A673 (cell line): Measurements from ENCODE around the gene DUS3L.

Source experiments
- EZH2 ChIP-seq: fragments of 200-600 bp; sonication (generic); IDR thresholded peaks from 2 replicates; pipeline ENCODE4 v1.6.1; 2017; ENCODE audit warnings: borderline replicate concordance, low read depth, mild to moderate bottlenecking, mixed read lengths, antibody characterized with exemption, low read length; ENCODE audit not compliant: poor library complexity, severe bottlenecking
- TF ChIP-seq, protein P1 (sequence below): fragments of 300-800, 200-600 bp; sonication (generic); conservative IDR thresholded peaks from 2 replicates; pipeline ENCODE4 v1.5.1; 2017; ENCODE audit warnings: low read depth, mild to moderate bottlenecking, antibody characterized with exemption, low read length, moderate library complexity, mixed read lengths

GRCh38 chr19:5821521-5822180 is 30.7 kb upstream of the DUS3L start:
- TF ChIP-seq, protein P1, sequence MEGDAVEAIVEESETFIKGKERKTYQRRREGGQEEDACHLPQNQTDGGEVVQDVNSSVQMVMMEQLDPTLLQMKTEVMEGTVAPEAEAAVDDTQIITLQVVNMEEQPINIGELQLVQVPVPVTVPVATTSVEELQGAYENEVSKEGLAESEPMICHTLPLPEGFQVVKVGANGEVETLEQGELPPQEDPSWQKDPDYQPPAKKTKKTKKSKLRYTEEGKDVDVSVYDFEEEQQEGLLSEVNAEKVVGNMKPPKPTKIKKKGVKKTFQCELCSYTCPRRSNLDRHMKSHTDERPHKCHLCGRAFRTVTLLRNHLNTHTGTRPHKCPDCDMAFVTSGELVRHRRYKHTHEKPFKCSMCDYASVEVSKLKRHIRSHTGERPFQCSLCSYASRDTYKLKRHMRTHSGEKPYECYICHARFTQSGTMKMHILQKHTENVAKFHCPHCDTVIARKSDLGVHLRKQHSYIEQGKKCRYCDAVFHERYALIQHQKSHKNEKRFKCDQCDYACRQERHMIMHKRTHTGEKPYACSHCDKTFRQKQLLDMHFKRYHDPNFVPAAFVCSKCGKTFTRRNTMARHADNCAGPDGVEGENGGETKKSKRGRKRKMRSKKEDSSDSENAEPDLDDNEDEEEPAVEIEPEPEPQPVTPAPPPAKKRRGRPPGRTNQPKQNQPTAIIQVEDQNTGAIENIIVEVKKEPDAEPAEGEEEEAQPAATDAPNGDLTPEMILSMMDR, result no peak
- no peak for TF ChIP-seq EZH2
